HCT116 (cell line): ENCODE results near the gene CCDC134.

Experiments used
- CEBPB ChIP-seq: IDR thresholded peaks from 2 replicates; pipeline ENCODE4 v1.6.1; 2012; ENCODE audit warnings: low read depth
- POLR2AphosphoS5 ChIP-seq: IDR thresholded peaks from 2 replicates; pipeline ENCODE4 v1.6.1; 2011; ENCODE audit warnings: mild to moderate bottlenecking, low read depth, low read length, moderate library complexity
- ZNF274 ChIP-seq: fragments of 200-500 bp; sonication (Bioruptor generic); IDR thresholded peaks from 2 replicates; pipeline ENCODE4 v1.6.1; 2014; ENCODE audit warnings: mild to moderate bottlenecking, low read depth, low read length, inconsistent platforms
- TF ChIP-seq, protein P1 (sequence below), 3 experiments: fragments of 200-600 bp in 1 of 3; sonication (generic) in 1 of 3; IDR thresholded peaks in 2 of 3; conservative IDR thresholded peaks in 1 of 3; 2 replicates each; pipeline ENCODE4 v1.5.1; 2012 to 2017; ENCODE audit warnings: low read depth in 2 of 3, low read length in 2 of 3, antibody characterized with exemption in 1 of 3, borderline replicate concordance in 1 of 3, control low read depth in 1 of 3, mild to moderate bottlenecking in 1 of 3, mixed read lengths in 1 of 3, mixed run types in 1 of 3, moderate library complexity in 1 of 3; ENCODE audit not compliant: insufficient read depth in 1 of 3

GRCh38 chr22:41827671-41828070 lies 27.2 kb downstream of the CCDC134 start:
- TF ChIP-seq POLR2AphosphoS5: no peak
- TF ChIP-seq, protein P1, sequence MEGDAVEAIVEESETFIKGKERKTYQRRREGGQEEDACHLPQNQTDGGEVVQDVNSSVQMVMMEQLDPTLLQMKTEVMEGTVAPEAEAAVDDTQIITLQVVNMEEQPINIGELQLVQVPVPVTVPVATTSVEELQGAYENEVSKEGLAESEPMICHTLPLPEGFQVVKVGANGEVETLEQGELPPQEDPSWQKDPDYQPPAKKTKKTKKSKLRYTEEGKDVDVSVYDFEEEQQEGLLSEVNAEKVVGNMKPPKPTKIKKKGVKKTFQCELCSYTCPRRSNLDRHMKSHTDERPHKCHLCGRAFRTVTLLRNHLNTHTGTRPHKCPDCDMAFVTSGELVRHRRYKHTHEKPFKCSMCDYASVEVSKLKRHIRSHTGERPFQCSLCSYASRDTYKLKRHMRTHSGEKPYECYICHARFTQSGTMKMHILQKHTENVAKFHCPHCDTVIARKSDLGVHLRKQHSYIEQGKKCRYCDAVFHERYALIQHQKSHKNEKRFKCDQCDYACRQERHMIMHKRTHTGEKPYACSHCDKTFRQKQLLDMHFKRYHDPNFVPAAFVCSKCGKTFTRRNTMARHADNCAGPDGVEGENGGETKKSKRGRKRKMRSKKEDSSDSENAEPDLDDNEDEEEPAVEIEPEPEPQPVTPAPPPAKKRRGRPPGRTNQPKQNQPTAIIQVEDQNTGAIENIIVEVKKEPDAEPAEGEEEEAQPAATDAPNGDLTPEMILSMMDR (IDR thresholded peaks at IDR 0.05 in 2 of 3, conservative IDR thresholded peaks at IDR 0.05 in 1 of 3; ENCODE audit: borderline replicate concordance in 1 of 3, insufficient read depth in 1 of 3, low read depth in 2 of 3, low read length in 2 of 3): no peak
- no peak for TF ChIP-seq CEBPB
- TF ChIP-seq ZNF274: no peak
